K562 (cell line): Measurements from ENCODE around the gene OR10H5. TPM values are rescaled to one million over a fixed set of nuclear protein-coding genes. Genes with fewer than 3 reads are reported as not detected.
A peak's percentile ranks its signal among the peaks of the same experiment; 100 is the strongest.

Experiments
- ATAC-seq: fragments of 200-7000 bp; cut with Tn5 transposase; 3 replicates; pipeline ENCODE4 v1.9.1; 2020; ENCODE audit warnings: moderate library complexity
- BruUV-seq: library from RNA; stranded (reverse); fragments of 400-500 nt; replicated peaks from 2 replicates; lab custom pipeline; 2021; lab: Mats Ljungman, UMichigan
- CTCF ChIA-PET: fragments of 300-600 bp; formaldehyde crosslinking; extraction: SDS; loops from one replicate; lab custom pipeline; 2021; ENCODE audit warnings: low intra/inter-chr PET ratio; lab: Yijun Ruan, JAX
- POLR2A ChIA-PET: fragments of 300-600, 350-650 bp; sonication (Branson Sonifier 250); formaldehyde crosslinking; extraction: SDS; loops from one replicate; lab custom pipeline; 2021; ENCODE audit warnings: antibody characterized with exemption, inconsistent platforms; lab: Yijun Ruan, JAX
- DNase-seq, 4 experiments: peaks; one replicate each; pipeline versions ENCODE4 v3.0.0 to v3.0.0-alpha.2; 2011 to 2018; ENCODE audit warnings: low spot score in 3 of 4, mixed read lengths in 3 of 4; ENCODE audit errors: extremely low read depth in 1 of 4
- FAIRE-seq: peaks from 2 replicates; lab custom pipeline; 2011; peaks lifted over from hg19 to GRCh38; lab: Jason Lieb, UNC
- H2AFZ ChIP-seq: 2 replicates; pipeline ENCODE4 v1.6.0; 2011; ENCODE audit warnings: low read depth, low read length, control low read depth, inconsistent platforms
- H3K27ac ChIP-seq: fragments of 200-600 bp; 3 replicates; pipeline ENCODE4 v1.8.0; 2011; ENCODE audit warnings: low read depth, mild to moderate bottlenecking, control low read depth, inconsistent platforms, low read length, moderate library complexity, mixed read lengths; ENCODE audit errors: extremely low read depth
- H3K27me3 ChIP-seq, 2 experiments: fragments of 300-600 bp in 1 of 2; 2 replicates in 1 of 2; 3 replicates in 1 of 2; pipeline versions ENCODE4 v1.6.0 to v1.8.0; 2011; ENCODE audit warnings: inconsistent platforms in 2 of 2, low read length in 2 of 2, mild to moderate bottlenecking in 1 of 2, mixed read lengths in 1 of 2, moderate library complexity in 1 of 2; ENCODE audit not compliant: control insufficient read depth in 2 of 2, insufficient read depth in 2 of 2
- H3K36me3 ChIP-seq: fragments of 300-600 bp; 3 replicates; pipeline ENCODE4 v1.8.0; 2011; ENCODE audit warnings: mild to moderate bottlenecking, low read length, inconsistent platforms; ENCODE audit not compliant: control insufficient read depth, insufficient read depth
- H3K4me1 ChIP-seq, 2 experiments: fragments of 200-600 bp in 1 of 2; replicated peaks in 1 of 2; 2 replicates in 1 of 2; 3 replicates in 1 of 2; pipeline versions ENCODE4 v1.5.1 to v1.8.0; 2011; ENCODE audit warnings: inconsistent platforms in 2 of 2, low read length in 2 of 2, mild to moderate bottlenecking in 1 of 2, mixed read lengths in 1 of 2, moderate library complexity in 1 of 2; ENCODE audit not compliant: control insufficient read depth in 2 of 2, insufficient read depth in 2 of 2
- H3K4me2 ChIP-seq: 2 replicates; pipeline ENCODE4 v1.6.1; 2011; ENCODE audit warnings: low read length, control low read depth, inconsistent platforms, mixed read lengths; ENCODE audit not compliant: insufficient read depth
- H3K4me3 ChIP-seq: fragments of 200-600 bp; sonication (generic), shearing (Covaris generic); 2 replicates; pipeline ENCODE4 v1.5.1; 2016; ENCODE audit warnings: control low read depth, inconsistent platforms
- H3K79me2 ChIP-seq: fragments of 200-600 bp; 3 replicates; pipeline ENCODE4 v1.8.0; 2011; ENCODE audit warnings: low read length, inconsistent platforms; ENCODE audit not compliant: control insufficient read depth, insufficient read depth
- H3K9ac ChIP-seq, 2 experiments: 2 replicates each; pipeline versions ENCODE4 v1.6.0 to v1.6.1; 2011; ENCODE audit warnings: low read depth in 2 of 2, low read length in 2 of 2, control low read depth in 1 of 2, inconsistent platforms in 1 of 2, mild to moderate bottlenecking in 1 of 2, mixed read lengths in 1 of 2; ENCODE audit not compliant: insufficient read depth in 1 of 2
- H3K9me1 ChIP-seq: one replicate; pipeline ENCODE4 v1.6.0; 2011; ENCODE audit warnings: inconsistent platforms, mild to moderate bottlenecking, low read length, moderate library complexity; ENCODE audit not compliant: control insufficient read depth, insufficient read depth
- H3K9me3 ChIP-seq: replicated peaks from 2 replicates; pipeline ENCODE4 v1.5.1; 2011; ENCODE audit warnings: low read depth, low read length, inconsistent platforms; ENCODE audit not compliant: control insufficient read depth, insufficient read depth
- H4K20me1 ChIP-seq: replicated peaks from 2 replicates; pipeline ENCODE4 v1.6.1; 2011; ENCODE audit warnings: low read length, inconsistent platforms, mixed read lengths; ENCODE audit not compliant: control insufficient read depth, insufficient read depth
- CBFA2T2 ChIP-seq: fragments of 450-650 bp; conservative IDR thresholded peaks from 2 replicates; pipeline ENCODE4 v1.6.1; 2017; ENCODE audit warnings: mild to moderate bottlenecking
- CBX1 ChIP-seq: sonication (generic); IDR thresholded peaks from 2 replicates; pipeline ENCODE4 v1.6.1; 2016; ENCODE audit warnings: antibody characterized with exemption, low read depth, mild to moderate bottlenecking
- E2F4 ChIP-seq: sonication (generic); formaldehyde crosslinking; IDR thresholded peaks from 2 replicates; pipeline ENCODE4 v1.8.0; 2022; ENCODE audit warnings: mild to moderate bottlenecking, low read depth, missing genetic modification reagents
- ERF ChIP-seq: fragments of 450-650 bp; formaldehyde crosslinking; IDR thresholded peaks from 2 replicates; pipeline ENCODE4 v1.4.0; 2020; ENCODE audit warnings: mild to moderate bottlenecking, mixed read lengths
- ETV5 ChIP-seq: sonication (generic); formaldehyde crosslinking; IDR thresholded peaks from 2 replicates; pipeline ENCODE4 v1.4.0; 2020; ENCODE audit warnings: low read depth, mild to moderate bottlenecking, missing genetic modification reagents
- EWSR1 ChIP-seq: fragments of 450-650 bp; IDR thresholded peaks from 2 replicates; pipeline ENCODE4 v1.6.1; 2018; ENCODE audit warnings: borderline replicate concordance, mild to moderate bottlenecking, low read depth, moderate library complexity; ENCODE audit not compliant: partially characterized antibody
- FOXK2 ChIP-seq, 2 experiments: fragments of 450-650 bp; IDR thresholded peaks in 1 of 2; conservative IDR thresholded peaks in 1 of 2; 2 replicates each; pipeline ENCODE4 v1.6.1; 2016; ENCODE audit warnings: low read depth in 2 of 2, mild to moderate bottlenecking in 1 of 2
- GATAD2A ChIP-seq: fragments of 450-650 bp; IDR thresholded peaks from 2 replicates; pipeline ENCODE4 v1.6.1; 2017
- GTF2B ChIP-seq: IDR thresholded peaks from 2 replicates; pipeline ENCODE4 v1.6.1; 2011; ENCODE audit not compliant: insufficient read length; ENCODE audit errors: extremely low read depth
- HOXB6 ChIP-seq: fragments of 250-450 bp; sonication (Bioruptor Pico); IDR thresholded peaks from 2 replicates; pipeline ENCODE4 v1.5.1; 2022; ENCODE audit warnings: mild to moderate bottlenecking, borderline replicate concordance
- MCM3 ChIP-seq: fragments of 450-650 bp; IDR thresholded peaks from 2 replicates; pipeline ENCODE4 v1.6.1; 2016
- MTA2 ChIP-seq: fragments of 450-650 bp; IDR thresholded peaks from 2 replicates; pipeline ENCODE4 v1.6.1; 2016; ENCODE audit warnings: low read depth
- POLR2H ChIP-seq: IDR thresholded peaks from 2 replicates; pipeline ENCODE4 v1.6.1; 2016; ENCODE audit warnings: missing genetic modification characterization, low read depth, mild to moderate bottlenecking, control low read depth, missing compliant biosample characterization, moderate library complexity
- SUPT5H ChIP-seq: fragments of 450-650 bp; IDR thresholded peaks from 2 replicates; pipeline ENCODE4 v1.6.1; 2016
- ZNF23 ChIP-seq: fragments of 250-450 bp; sonication (Bioruptor Pico); IDR thresholded peaks from 2 replicates; pipeline ENCODE4 v1.4.0; 2020; ENCODE audit warnings: mild to moderate bottlenecking
- WGBS: fragments of 100-300 bp; shearing (Covaris generic); methylation state at CpG from one replicate; pipeline ENCODE4 v1.1.6; 2016; ENCODE audit warnings: low coverage, mixed read lengths; ENCODE audit not compliant: insufficient coverage; ENCODE audit errors: missing lambda C conversion rate; 5-methylcytosine and 5-hydroxymethylcytosine counted together
- in situ Hi-C: fragments of 300-500 bp; cut with MboI; formaldehyde crosslinking; loops from 4 replicates; pipeline ENCODE4 v1.15.0; 2018; ENCODE audit warnings: inconsistent platforms, mixed read lengths
- intact Hi-C: fragments of 100-400 bp; cut with micrococcal nuclease; formaldehyde crosslinking; loops from 2 replicates; pipeline ENCODE4 v1.14.2; 2022
- polyA plus RNA-seq, 8 experiments: library from polyadenylated mRNA; depleted of rRNA in 4 of 8; stranded (reverse) in 5 of 8; unstranded in 3 of 8; fragments of >200 nt; fragmentation: Nextera tagmentation in 2 of 8; fragmentation: Illumina TruSeq in 1 of 8; extraction: Ambion mirVana in 2 of 8; extraction: Trizol in 1 of 8; gene quantifications; 2 replicates each; pipeline versions ENCODE4 v1.2.1 to v1.2.3, GENCODE V29; 2011 to 2014; ENCODE audit warnings: inconsistent platforms in 1 of 8, missing spikeins in 1 of 8
- total RNA-seq, 7 experiments: library from RNA; depleted of rRNA in 6 of 7; stranded (reverse); fragments of >200 nt in 6 of 7; fragmentation: Illumina TruSeq in 2 of 7; extraction: Trizol in 2 of 7; gene quantifications; 2 replicates each; pipeline versions ENCODE4 v1.2.1 to v1.2.3, GENCODE V29; 2011 to 2021; ENCODE audit warnings: low replicate concordance in 1 of 7

OR10H5 gene
- total and polyA plus RNA-seq, 9 of the 15 experiments (the other 6 are each of a cell fraction or from before 2014, with no cell fraction given) = not detected

GRCh38 chr19:15782211-15782610, 5.2 kb upstream of the OR10H5 start:
- no peak overlapping the region for H3K4me3 ChIP-seq
- H3K9ac ChIP-seq = no peak overlapping the region
- DNase-seq = peak in 1 of 4 experiments; percentile 18
- ATAC-seq = no peak
- POLR2A ChIA-PET = no interaction called here
- H3K27ac ChIP-seq = no peak overlapping the region
- H3K79me2 ChIP-seq = no peaks in the 10 kb centered on the region
- no peaks in the 10 kb centered on the region for H3K36me3 ChIP-seq
- no peak for FAIRE-seq
- H3K4me1 ChIP-seq = no peaks in the 10 kb centered on the region; a peak in 1 of 5 replicates
- peaks cover 0 to 6% of the 10 kb centered on the region in 2 experiments; a peak in 2 of 5 replicates for H3K27me3 ChIP-seq
- in situ Hi-C loops = no loop called here
- BruUV-seq = no TSS peak
- no peaks in the 10 kb centered on the region for H3K9me3 ChIP-seq
- no peaks in the 10 kb centered on the region for H3K9me1 ChIP-seq
- CTCF ChIA-PET = no interaction called here
- 7% methylated on average over 3 of the region's 3 CpGs for WGBS
- intact Hi-C loops = no loop called here
- no peak for TF ChIP-seq E2F4 (CRISPR knock-in tag)
- no peak for TF ChIP-seq EWSR1
- TF ChIP-seq ZNF23 (CRISPR knock-in tag) = no peak
- TF ChIP-seq GATAD2A = no peak
- TF ChIP-seq MTA2 = no peak
- TF ChIP-seq SUPT5H = no peak
- TF ChIP-seq FOXK2 (conservative IDR thresholded peaks at IDR 0.05 in 1 of 2, IDR thresholded peaks at IDR 0.05 in 1 of 2; ENCODE audit: low read depth in 2 of 2) = no peak
- no peak for TF ChIP-seq POLR2H (tag)
- no peak for TF ChIP-seq ERF
- no peak for TF ChIP-seq HOXB6 (CRISPR knock-in tag)
- no peak for TF ChIP-seq ETV5 (CRISPR knock-in tag)
- TF ChIP-seq GTF2B = no peak
- no peak for TF ChIP-seq MCM3
- no peak for TF ChIP-seq CBFA2T2
- no peak for TF ChIP-seq CBX1
- TF ChIP-seq, all 486 proteins: peak for 0
- H4K20me1 ChIP-seq = no peaks in the 10 kb centered on the region; the same call in 1 of the 2 replicates
- no peak overlapping the region for H2AFZ ChIP-seq
- no peak overlapping the region for H3K4me2 ChIP-seq
